ENCODE data around the gene SHE.
"Not testable (repeated sequence)": the region's sequence is repeated elsewhere in the genome, so short reads cannot be mapped to it uniquely, and the experiment has no call there.

SHE gene

GRCh38 chr1:154536570-154536969 lies 34.4 kb upstream of the SHE start:
- H3K27me3 ChIP-seq (ENCODE audit: insufficient read depth, low read length, poor library complexity), result no peaks in the 10 kb centered on the region
- WGBS (ENCODE audit: extremely low coverage, insufficient coverage, low lambda C conversion rate), result no CpG with 5 or more reads among the region's 7 CpGs
- H3K27ac ChIP-seq (ENCODE audit: low read depth, low read length), result no peak overlapping the region

GRCh38 chr1:154533952-154534844 lies 32.0 kb upstream of the SHE start:
- Histone ChIP-seq H3K4ac (ENCODE audit: low read depth, low read length) (no peak overlapping the region), H3K79me1 (ENCODE audit: low read length) (no peaks in the 10 kb centered on the region), H4K5ac (ENCODE audit: low read length) (no peak overlapping the region), H3K23ac (ENCODE audit: low read length) (no peak overlapping the region), H4K8ac (ENCODE audit: low read depth, low read length) (no peak overlapping the region), H2BK120ac (ENCODE audit: low read depth, low read length) (no peak overlapping the region), H2AK5ac (ENCODE audit: low read length) (no peak overlapping the region), H2BK15ac (replicated peaks; ENCODE audit: low read depth) (no peak overlapping the region), H3K9ac (ENCODE audit: low read length) (no peak overlapping the region), H3K27me3 (ENCODE audit: insufficient read depth, low read length, poor library complexity) (no peaks in the 10 kb centered on the region), H2BK5ac (ENCODE audit: low read length) (no peak overlapping the region), H3K27ac (ENCODE audit: low read depth, low read length) (no peak overlapping the region), H3K4me1 (ENCODE audit: control insufficient read depth, low read depth, low read length) (no peaks in the 10 kb centered on the region), H3K79me2 (ENCODE audit: control insufficient read depth, insufficient read depth, low read length) (no peaks in the 10 kb centered on the region), H3K4me2 (ENCODE audit: low read length) (no peak overlapping the region), H3K4me3 (ENCODE audit: low read length) (no peak overlapping the region), H3K18ac (ENCODE audit: low read length) (no peak overlapping the region), H3K36me3 (ENCODE audit: control insufficient read depth, insufficient read depth, low read length) (no peaks in the 10 kb centered on the region), H3K56ac (ENCODE audit: low read length) (no peak overlapping the region)
- 100% methylated on average over 1 of the region's 11 CpGs for WGBS (ENCODE audit: extremely low coverage, insufficient coverage, low lambda C conversion rate)
- peak; percentile 83 for DNase-seq

More at GRCh38 chr1:154536570-154536969, 34.4 kb upstream of the SHE start:
- H3K4ac ChIP-seq (ENCODE audit: low read depth, low read length), result no peak overlapping the region
- H3K79me2 ChIP-seq (ENCODE audit: control insufficient read depth, insufficient read depth, low read length), result no peaks in the 10 kb centered on the region
- H2BK5ac ChIP-seq (ENCODE audit: low read length), result no peak overlapping the region
- H2BK15ac ChIP-seq (replicated peaks; ENCODE audit: low read depth), result no peak overlapping the region
- no peak overlapping the region for H3K4me3 ChIP-seq (ENCODE audit: low read length)
- H4K8ac ChIP-seq (ENCODE audit: low read depth, low read length), result no peak overlapping the region
- no peak overlapping the region for H3K4me2 ChIP-seq (ENCODE audit: low read length)
- no peak overlapping the region for H3K9ac ChIP-seq (ENCODE audit: low read length)
- no peak overlapping the region for H3K23ac ChIP-seq (ENCODE audit: low read length)
- H4K5ac ChIP-seq (ENCODE audit: low read length), result no peak overlapping the region
- H3K56ac ChIP-seq (ENCODE audit: low read length), result no peak overlapping the region
- no peaks in the 10 kb centered on the region for H3K79me1 ChIP-seq (ENCODE audit: low read length)
- DNase-seq, result no peak
- H3K36me3 ChIP-seq (ENCODE audit: control insufficient read depth, insufficient read depth, low read length), result no peaks in the 10 kb centered on the region
- no peak overlapping the region for H2AK5ac ChIP-seq (ENCODE audit: low read length)
- H2BK120ac ChIP-seq (ENCODE audit: low read depth, low read length), result no peak overlapping the region
- H3K4me1 ChIP-seq (ENCODE audit: control insufficient read depth, low read depth, low read length), result no peaks in the 10 kb centered on the region
- no peak overlapping the region for H3K18ac ChIP-seq (ENCODE audit: low read length)

- DNase-seq; H3K56ac ChIP-seq (ENCODE audit: low read length); H3K9ac ChIP-seq (ENCODE audit: low read length); H3K4me3 ChIP-seq (ENCODE audit: low read length); H3K27me3 ChIP-seq (ENCODE audit: insufficient read depth, low read length, poor library complexity); H4K8ac ChIP-seq (ENCODE audit: low read depth, low read length); H3K27ac ChIP-seq (ENCODE audit: low read depth, low read length); H3K79me2 ChIP-seq (ENCODE audit: control insufficient read depth, insufficient read depth, low read length); H2BK120ac ChIP-seq (ENCODE audit: low read depth, low read length); H3K23ac ChIP-seq (ENCODE audit: low read length); H2BK5ac ChIP-seq (ENCODE audit: low read length); H3K36me3 ChIP-seq (ENCODE audit: control insufficient read depth, insufficient read depth, low read length); H3K4me2 ChIP-seq (ENCODE audit: low read length); H4K5ac ChIP-seq (ENCODE audit: low read length); H3K4ac ChIP-seq (ENCODE audit: low read depth, low read length); H3K79me1 ChIP-seq (ENCODE audit: low read length); H3K18ac ChIP-seq (ENCODE audit: low read length); H3K4me1 ChIP-seq (ENCODE audit: control insufficient read depth, low read depth, low read length); H2BK15ac ChIP-seq (replicated peaks; ENCODE audit: low read depth); H2AK5ac ChIP-seq (ENCODE audit: low read length): not testable (repeated sequence)
- no CpG with 5 or more reads among the region's 13 CpGs for WGBS (ENCODE audit: extremely low coverage, insufficient coverage, low lambda C conversion rate)
These were observed 29.7 kb upstream of the SHE start for GRCh38 chr1:154531950-154532349.

GRCh38 chr1:154529308-154529707 lies 27.1 kb upstream of the SHE start:
- Histone ChIP-seq H3K27me3 (ENCODE audit: insufficient read depth, low read length, poor library complexity) (no peaks in the 10 kb centered on the region), H3K4ac (ENCODE audit: low read depth, low read length) (no peak overlapping the region), H2BK15ac (replicated peaks; ENCODE audit: low read depth) (no peak overlapping the region), H2AK5ac (ENCODE audit: low read length) (no peak overlapping the region), H4K8ac (ENCODE audit: low read depth, low read length) (no peak overlapping the region), H3K18ac (ENCODE audit: low read length) (no peak overlapping the region), H3K36me3 (ENCODE audit: control insufficient read depth, insufficient read depth, low read length) (no peaks in the 10 kb centered on the region), H3K27ac (ENCODE audit: low read depth, low read length) (no peak overlapping the region), H3K4me2 (ENCODE audit: low read length) (no peak overlapping the region), H3K79me2 (ENCODE audit: control insufficient read depth, insufficient read depth, low read length) (no peaks in the 10 kb centered on the region), H4K5ac (ENCODE audit: low read length) (no peak overlapping the region), H3K56ac (ENCODE audit: low read length) (no peak overlapping the region), H3K79me1 (ENCODE audit: low read length) (no peaks in the 10 kb centered on the region), H3K4me1 (ENCODE audit: control insufficient read depth, low read depth, low read length) (no peaks in the 10 kb centered on the region), H3K9ac (ENCODE audit: low read length) (no peak overlapping the region), H3K23ac (ENCODE audit: low read length) (no peak overlapping the region), H2BK5ac (ENCODE audit: low read length) (no peak overlapping the region), H3K4me3 (ENCODE audit: low read length) (no peak overlapping the region), H2BK120ac (ENCODE audit: low read depth, low read length) (no peak overlapping the region)
- no CpG with 5 or more reads among the region's 6 CpGs for WGBS (ENCODE audit: extremely low coverage, insufficient coverage, low lambda C conversion rate)
- DNase-seq, result no peak

GRCh38 chr1:154527192-154527591 lies 25.0 kb upstream of the SHE start:
- no peak overlapping the region for H4K8ac ChIP-seq (ENCODE audit: low read depth, low read length)
- DNase-seq, result no peak
- H3K9ac ChIP-seq (ENCODE audit: low read length), result no peak overlapping the region
- no peaks in the 10 kb centered on the region for H3K36me3 ChIP-seq (ENCODE audit: control insufficient read depth, insufficient read depth, low read length)
- no peak overlapping the region for H2AK5ac ChIP-seq (ENCODE audit: low read length)
- no peak overlapping the region for H2BK15ac ChIP-seq (replicated peaks; ENCODE audit: low read depth)
- H3K18ac ChIP-seq (ENCODE audit: low read length), result no peak overlapping the region
- no peak overlapping the region for H3K4me2 ChIP-seq (ENCODE audit: low read length)
- no peak overlapping the region for H3K4ac ChIP-seq (ENCODE audit: low read depth, low read length)
- no peak overlapping the region for H2BK120ac ChIP-seq (ENCODE audit: low read depth, low read length)
- no peaks in the 10 kb centered on the region for H3K27me3 ChIP-seq (ENCODE audit: insufficient read depth, low read length, poor library complexity)
- no peak overlapping the region for H3K4me3 ChIP-seq (ENCODE audit: low read length)
- H3K56ac ChIP-seq (ENCODE audit: low read length), result no peak overlapping the region
- H3K4me1 ChIP-seq (ENCODE audit: control insufficient read depth, low read depth, low read length), result no peaks in the 10 kb centered on the region
- no peak overlapping the region for H3K23ac ChIP-seq (ENCODE audit: low read length)
- H3K79me2 ChIP-seq (ENCODE audit: control insufficient read depth, insufficient read depth, low read length), result no peaks in the 10 kb centered on the region
- H3K79me1 ChIP-seq (ENCODE audit: low read length), result no peaks in the 10 kb centered on the region
- no peak overlapping the region for H3K27ac ChIP-seq (ENCODE audit: low read depth, low read length)
- no CpG with 5 or more reads among the region's 6 CpGs for WGBS (ENCODE audit: extremely low coverage, insufficient coverage, low lambda C conversion rate)
- no peak overlapping the region for H4K5ac ChIP-seq (ENCODE audit: low read length)
- no peak overlapping the region for H2BK5ac ChIP-seq (ENCODE audit: low read length)

GRCh38 chr1:154524881-154525280 lies 22.7 kb upstream of the SHE start:
- H3K56ac ChIP-seq (ENCODE audit: low read length), result no peak overlapping the region
- no peak overlapping the region for H2BK5ac ChIP-seq (ENCODE audit: low read length)
- no peaks in the 10 kb centered on the region for H3K27me3 ChIP-seq (ENCODE audit: insufficient read depth, low read length, poor library complexity)
- no peaks in the 10 kb centered on the region for H3K79me1 ChIP-seq (ENCODE audit: low read length)
- H3K27ac ChIP-seq (ENCODE audit: low read depth, low read length), result no peak overlapping the region
- DNase-seq, result peak; percentile 16
- H4K5ac ChIP-seq (ENCODE audit: low read length), result no peak overlapping the region
- no peaks in the 10 kb centered on the region for H3K36me3 ChIP-seq (ENCODE audit: control insufficient read depth, insufficient read depth, low read length)
- no peaks in the 10 kb centered on the region for H3K4me1 ChIP-seq (ENCODE audit: control insufficient read depth, low read depth, low read length)
- H2BK15ac ChIP-seq (replicated peaks; ENCODE audit: low read depth), result no peak overlapping the region
- no peak overlapping the region for H3K9ac ChIP-seq (ENCODE audit: low read length)
- no peak overlapping the region for H3K18ac ChIP-seq (ENCODE audit: low read length)
- no peak overlapping the region for H3K4me3 ChIP-seq (ENCODE audit: low read length)
- no peak overlapping the region for H3K23ac ChIP-seq (ENCODE audit: low read length)
- no peak overlapping the region for H2AK5ac ChIP-seq (ENCODE audit: low read length)
- H3K4me2 ChIP-seq (ENCODE audit: low read length), result no peak overlapping the region
- H3K4ac ChIP-seq (ENCODE audit: low read depth, low read length), result no peak overlapping the region
- no peak overlapping the region for H4K8ac ChIP-seq (ENCODE audit: low read depth, low read length)
- no peaks in the 10 kb centered on the region for H3K79me2 ChIP-seq (ENCODE audit: control insufficient read depth, insufficient read depth, low read length)
- H2BK120ac ChIP-seq (ENCODE audit: low read depth, low read length), result no peak overlapping the region

All from mesendoderm (in vitro differentiated cells).